SIG-M5 treated with dmso at 0.1 percent for 504 hours (cell line): ENCODE data around the gene FOXP1.

Source experiments
- DNase-seq: peaks from one replicate; lab custom pipeline; 2025; ENCODE audit not compliant: unreplicated experiment; lab: John Stamatoyannopoulos, UW

FOXP1 gene

GRCh38 chr3:71583566-71584393 is at the start of gene FOXP1:
Gene FOXP1, minus strand, starts transcription at chr3:71583728. Its CDS starts 385,347 bp downstream, at chr3:71198381.
- DNase-seq = peak; percentile 76

DNA sequence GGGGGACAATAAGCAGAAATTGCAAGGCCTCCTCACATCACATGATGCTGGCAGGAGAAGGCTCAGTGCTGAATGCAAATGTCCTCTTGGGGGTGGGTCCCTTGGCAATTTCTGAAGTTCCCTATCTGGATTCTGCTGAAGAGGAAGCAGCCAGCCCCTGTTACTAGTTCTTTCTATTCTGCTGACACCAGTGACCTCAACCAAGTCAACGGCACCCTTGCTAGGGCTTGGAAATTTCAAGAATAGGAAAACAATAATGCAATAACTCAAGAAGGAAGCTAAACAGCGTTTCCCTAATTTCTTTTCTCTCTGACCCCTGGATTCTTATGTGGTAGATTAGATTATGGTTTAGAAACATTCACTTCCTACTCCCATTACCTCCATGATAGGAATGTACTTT is 46.2 kb upstream of the FOXP1 start:
- DNase-seq = peak; percentile 68

DNA sequence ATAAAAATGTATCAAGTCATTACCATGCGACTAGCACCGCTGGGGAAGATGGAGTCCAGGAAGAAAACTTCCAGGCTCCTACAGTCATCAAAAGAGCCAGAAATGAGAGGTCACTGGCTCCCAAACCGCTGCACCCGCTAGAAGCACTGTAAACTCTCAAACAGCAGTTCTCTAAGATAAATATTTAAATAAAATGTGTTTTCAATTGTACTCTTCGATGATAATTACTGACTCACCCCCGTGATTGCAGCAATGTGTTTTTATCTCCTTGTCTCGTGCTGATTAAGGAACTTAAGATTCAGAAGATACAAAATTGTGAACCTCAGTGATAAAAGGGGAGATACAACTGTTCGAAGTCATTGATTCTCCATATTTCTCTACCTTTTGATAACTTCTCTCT is 45.8 kb upstream of the FOXP1 start:
- no peak for DNase-seq

DNA sequence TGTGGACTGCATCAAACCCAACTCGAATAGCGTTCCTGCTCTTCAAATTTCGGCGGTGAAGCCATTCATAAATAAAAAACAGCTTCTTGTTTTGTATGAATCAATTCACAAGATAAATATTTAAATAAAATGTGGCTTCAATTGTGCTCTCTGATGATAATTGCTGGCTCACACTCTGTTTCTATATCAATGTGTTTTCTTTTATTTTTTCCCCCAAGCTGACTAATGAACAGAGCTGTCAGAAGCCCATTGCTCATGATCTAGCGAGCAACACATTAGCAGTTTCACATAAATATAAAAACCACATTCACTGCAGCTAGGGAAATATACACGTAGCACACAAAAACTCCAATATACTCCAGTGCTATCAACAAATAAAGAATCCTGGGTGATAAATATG is 45.0 kb upstream of the FOXP1 start:
- no peak for DNase-seq

DNA sequence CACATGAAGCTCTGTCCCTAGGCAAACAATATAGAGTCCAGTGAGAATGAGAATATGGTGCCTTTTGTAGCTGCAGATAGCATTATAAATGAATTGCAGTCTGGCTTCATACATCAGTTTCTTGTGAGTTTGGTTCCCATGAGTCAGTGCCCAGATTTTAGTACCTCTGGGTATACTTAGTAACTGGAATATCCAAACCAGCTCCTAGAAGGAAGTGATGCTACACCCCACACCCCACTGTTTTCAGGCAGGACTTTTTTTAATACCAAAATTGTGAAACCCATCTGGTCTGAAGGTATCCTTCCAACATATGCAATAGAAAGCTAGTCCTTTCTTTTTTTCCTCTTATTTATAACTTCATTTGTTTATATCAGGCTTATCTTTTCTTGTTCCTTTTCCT is 42.1 kb upstream of the FOXP1 start:
- DNase-seq = no peak

DNA sequence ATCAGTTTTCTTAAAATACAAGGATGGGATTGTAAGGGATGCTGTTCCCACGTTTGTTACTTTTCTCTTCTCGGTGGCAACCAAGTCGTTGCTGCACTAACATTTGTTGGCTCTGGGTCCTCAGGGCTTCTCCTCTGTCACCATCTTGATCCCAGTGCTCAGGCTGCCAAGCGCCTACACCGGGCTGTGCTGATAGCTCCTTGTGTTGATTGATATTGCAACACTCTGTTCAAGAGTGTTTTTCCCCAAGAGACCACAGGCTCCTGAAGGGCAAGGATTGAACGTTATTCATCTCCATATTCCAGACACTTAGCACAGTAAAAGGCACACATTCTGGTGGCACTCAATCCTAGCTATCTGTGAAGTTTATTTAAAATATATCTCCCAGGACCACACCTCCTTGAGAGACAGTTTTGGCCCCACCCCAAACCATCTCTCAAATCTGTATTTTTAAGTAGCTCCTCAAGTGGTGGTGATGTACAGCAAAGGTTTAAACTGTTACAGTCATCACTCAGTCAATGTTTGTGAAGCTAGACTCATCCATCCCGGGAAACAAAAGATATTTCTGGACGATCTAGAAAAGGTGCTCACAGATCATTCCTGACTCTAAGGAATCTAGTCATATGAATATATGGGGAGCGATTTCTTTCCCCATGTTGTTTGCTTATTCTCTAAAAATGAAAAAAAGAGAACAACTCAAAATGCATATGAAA is 38.5 kb upstream of the FOXP1 start:
- DNase-seq = no peak

- DNase-seq = no peak
These were observed 35.0 kb upstream of the FOXP1 start for GRCh38 chr3:71618538-71618937.

GRCh38 chr3:71616571-71617021 is 33.1 kb upstream of the FOXP1 start:
- DNase-seq = no peak

- no peak for DNase-seq
These were observed 31.3 kb upstream of the FOXP1 start for GRCh38 chr3:71614869-71615268.

- no peak for DNase-seq
These were observed 30.9 kb upstream of the FOXP1 start for GRCh38 chr3:71614426-71614825.

DNA sequence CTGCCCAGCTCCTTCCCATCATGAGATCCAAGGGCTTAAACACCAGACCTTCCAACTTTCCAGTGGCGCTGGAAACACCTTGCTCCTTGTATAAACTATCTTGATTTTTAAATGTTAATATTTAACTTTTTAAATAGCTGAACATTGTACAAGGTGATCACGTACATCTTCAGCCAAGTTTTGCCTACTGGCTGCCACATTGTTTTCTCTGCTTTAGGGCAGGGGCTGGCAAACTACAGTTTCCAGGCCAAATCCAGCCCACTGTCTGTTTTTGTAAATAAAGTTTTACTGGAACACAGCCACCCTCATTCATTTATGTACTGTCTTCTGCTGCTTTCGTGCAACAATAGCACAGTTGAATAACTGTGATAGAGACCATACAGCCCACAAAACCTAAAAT is 27.6 kb upstream of the FOXP1 start:
- DNase-seq = no peak

DNA sequence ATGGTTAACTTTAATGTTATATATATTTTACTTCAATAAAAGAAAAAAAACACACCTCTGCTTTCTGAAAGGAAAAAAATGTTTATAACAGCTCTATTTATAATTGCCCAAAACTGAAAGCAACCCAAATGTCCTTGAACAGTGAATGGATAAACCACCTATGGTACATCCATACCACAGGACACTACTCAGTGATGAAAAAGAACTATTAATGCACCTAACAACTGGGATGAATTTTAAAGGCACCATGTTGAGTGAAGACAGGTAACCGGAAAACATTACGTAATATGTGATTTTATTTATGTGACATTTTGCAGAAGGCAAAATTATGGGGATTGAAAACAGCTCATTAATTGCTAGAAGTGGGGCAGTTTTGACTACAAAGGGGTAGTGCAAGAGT is 23.8 kb upstream of the FOXP1 start:
- no peak for DNase-seq

GRCh38 chr3:71606582-71606981 is 23.1 kb upstream of the FOXP1 start:
- no peak for DNase-seq

- no peak for DNase-seq
These were observed 18.7 kb upstream of the FOXP1 start for GRCh38 chr3:71602256-71602655.

DNA sequence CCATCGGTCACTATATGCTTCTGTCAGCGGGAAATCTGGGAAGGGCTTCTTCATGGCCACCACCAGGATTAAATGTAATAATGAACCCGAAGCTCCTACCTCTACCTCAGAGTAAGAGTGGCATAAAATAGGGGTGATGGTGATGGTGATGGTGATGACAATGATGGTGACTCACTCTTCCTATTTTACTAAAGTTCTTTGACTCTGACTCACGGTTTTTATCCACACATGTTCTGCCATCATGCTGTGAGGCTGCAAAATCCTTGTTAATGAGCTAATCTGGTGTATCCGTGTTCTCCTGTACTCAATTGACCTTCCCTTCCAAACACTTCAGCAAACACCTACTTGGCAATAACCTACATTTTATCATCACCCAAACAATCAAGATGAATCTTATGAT is 18.3 kb upstream of the FOXP1 start:
- DNase-seq = no peak

GRCh38 chr3:71600646-71601288 is 17.2 kb upstream of the FOXP1 start:
- DNase-seq = no peak

GRCh38 chr3:71599416-71599815 is 15.9 kb upstream of the FOXP1 start:
- no peak for DNase-seq

DNA sequence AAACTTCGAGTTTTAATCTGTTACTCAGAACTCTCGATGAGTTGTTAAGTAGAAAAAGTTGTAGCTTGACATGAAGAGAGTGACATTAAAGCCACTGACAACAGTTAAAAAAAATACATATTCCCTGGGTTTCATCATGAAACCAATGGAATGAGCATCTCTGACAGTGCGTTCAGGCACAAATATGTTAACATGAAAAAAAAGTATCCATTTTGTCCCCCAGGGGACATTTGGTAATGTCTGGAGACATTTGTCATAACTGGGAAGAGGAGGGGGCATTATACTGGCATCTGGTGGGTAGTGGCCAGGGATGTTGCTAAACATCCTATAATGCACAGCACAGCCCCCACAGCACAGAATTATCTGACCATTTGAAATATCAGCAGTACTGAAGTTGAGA is 14.8 kb upstream of the FOXP1 start:
- DNase-seq = no peak

DNA sequence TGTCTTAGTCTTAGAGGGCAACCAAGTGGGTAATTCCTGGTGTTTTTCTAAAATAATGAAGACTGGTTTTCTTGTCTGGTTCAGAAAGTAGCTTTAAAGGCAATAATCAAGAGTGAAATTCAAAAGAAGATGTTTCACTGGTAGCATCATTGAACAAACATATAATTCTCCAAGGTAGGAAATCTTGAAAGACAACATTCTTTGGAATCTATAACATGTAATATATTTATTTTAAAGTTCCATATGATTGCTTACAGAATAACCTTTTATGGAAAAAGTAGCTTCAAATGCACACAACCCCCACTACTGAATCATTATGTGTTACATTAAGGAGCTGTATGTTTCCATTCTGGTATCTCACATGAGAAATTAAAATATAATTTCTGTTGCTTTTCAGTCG is 13.8 kb upstream of the FOXP1 start:
- no peak for DNase-seq

DNA sequence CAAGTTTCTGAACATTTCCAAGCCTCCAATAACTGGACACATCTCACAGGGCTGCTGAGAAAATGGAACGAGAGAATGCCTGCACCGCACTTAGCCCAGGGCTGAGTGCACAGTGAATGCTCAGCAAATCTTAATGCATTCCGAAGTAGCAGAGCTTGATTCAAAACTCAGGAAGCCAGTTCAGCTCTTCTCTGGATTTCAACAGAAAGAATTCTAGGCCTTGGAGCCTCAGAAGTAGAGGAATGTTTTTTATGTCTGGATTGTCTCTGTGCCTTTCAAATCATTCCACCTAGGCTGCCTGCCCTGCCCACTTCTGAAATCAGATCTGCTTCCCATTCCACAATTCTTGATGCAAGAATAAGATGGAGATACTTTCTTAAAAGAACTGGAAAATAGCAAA is 9.6 kb upstream of the FOXP1 start:
- no peak for DNase-seq

- peak; percentile 30 for DNase-seq
These were observed 7.6 kb upstream of the FOXP1 start for GRCh38 chr3:71591101-71591500.

- no peak for DNase-seq
These were observed 5.6 kb upstream of the FOXP1 start for GRCh38 chr3:71589132-71589531.
